Fibroblast of pulmonary artery (primary cell): Measurements from ENCODE around the gene KCNH6.

ENCODE experiments used
- DNase-seq: peaks from one replicate; pipeline ENCODE4 v3.0.0-alpha.2; 2010; ENCODE audit warnings: low read depth
- H3K4me3 ChIP-seq: replicated peaks from 2 replicates; pipeline ENCODE4 v1.5.1; 2011; ENCODE audit warnings: low read depth, mild to moderate bottlenecking, control low read depth, low read length, moderate library complexity
- CTCF ChIP-seq: IDR thresholded peaks from 2 replicates; pipeline ENCODE4 v1.5.1; 2011; ENCODE audit warnings: mild to moderate bottlenecking, control low read depth, low read length, inconsistent platforms; ENCODE audit errors: missing control alignments

KCNH6 gene

GRCh38 chr17:63500543-63501390 is 22.4 kb upstream of the KCNH6 start:
- H3K4me3 ChIP-seq: no peak overlapping the region
- no peak for TF ChIP-seq CTCF
- no peak for DNase-seq

DNA sequence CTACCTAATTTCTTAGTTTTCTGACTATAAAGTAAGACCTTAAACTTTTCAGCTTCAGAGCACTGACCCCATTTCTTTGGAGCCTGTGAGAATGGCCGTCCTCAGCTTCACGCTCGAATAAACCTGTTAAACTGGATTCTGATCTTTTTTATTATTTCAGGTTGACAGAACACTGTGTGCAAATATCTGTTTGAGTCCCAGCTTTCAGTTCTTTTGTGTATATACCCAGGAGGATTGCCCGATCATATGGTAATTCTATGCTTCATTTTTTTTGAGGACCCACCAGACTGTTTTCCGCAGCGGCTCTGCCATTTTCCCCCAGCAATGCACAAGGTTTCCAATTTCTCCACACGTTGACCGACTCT is 19.8 kb upstream of the KCNH6 start:
- H3K4me3 ChIP-seq: no peak overlapping the region
- no peak for DNase-seq
- TF ChIP-seq CTCF: no peak

DNA sequence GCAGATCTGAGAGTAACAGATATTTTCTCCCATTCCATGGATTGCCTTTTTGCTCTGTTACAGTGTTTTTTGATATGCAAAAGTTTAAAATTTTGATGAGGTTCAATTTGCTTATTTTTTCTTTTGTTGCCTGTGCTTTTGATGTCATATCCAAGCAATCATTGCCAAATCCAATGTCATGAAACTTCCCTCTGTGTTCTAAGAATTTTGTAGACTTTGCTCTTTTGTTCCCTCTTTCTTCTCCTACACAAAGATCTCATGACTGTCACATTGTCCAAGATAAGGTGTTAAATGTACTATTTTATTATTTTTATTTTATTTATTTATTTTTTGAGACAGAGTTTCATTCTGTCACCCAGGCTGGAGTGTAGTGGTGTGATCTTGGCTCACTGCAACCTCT is 18.9 kb upstream of the KCNH6 start:
- H3K4me3 ChIP-seq: no peak overlapping the region
- TF ChIP-seq CTCF: no peak
- DNase-seq: no peak

GRCh38 chr17:63505341-63505740 is 17.8 kb upstream of the KCNH6 start:
- TF ChIP-seq CTCF: no peak
- no peak for DNase-seq

GRCh38 chr17:63506627-63507026 is 16.5 kb upstream of the KCNH6 start:
- TF ChIP-seq CTCF: no peak
- no peak for DNase-seq
- no peak overlapping the region for H3K4me3 ChIP-seq

More at GRCh38 chr17:63505341-63505740, 17.8 kb upstream of the KCNH6 start:
- no peak overlapping the region for H3K4me3 ChIP-seq

GRCh38 chr17:63511331-63511730 is 11.8 kb upstream of the KCNH6 start:
- no peak for TF ChIP-seq CTCF

GRCh38 chr17:63512388-63512787 is 10.8 kb upstream of the KCNH6 start:
- no peak overlapping the region for H3K4me3 ChIP-seq
- DNase-seq: no peak
- TF ChIP-seq CTCF: no peak

More at GRCh38 chr17:63511331-63511730, 11.8 kb upstream of the KCNH6 start:
- no peak overlapping the region for H3K4me3 ChIP-seq
- DNase-seq: no peak
